Mesodermal cell (in vitro differentiated cells): ENCODE results near the gene APBA2.

Experiments used
- H3K27ac ChIP-seq: 2 replicates; pipeline ENCODE4 v1.7.0; 2013; ENCODE audit warnings: mild to moderate bottlenecking, low read depth, low read length, moderate library complexity; ENCODE audit not compliant: severe bottlenecking
- H3K36me3 ChIP-seq: 2 replicates; pipeline ENCODE4 v1.7.1; 2013; ENCODE audit warnings: mild to moderate bottlenecking, low read length, moderate library complexity; ENCODE audit not compliant: control insufficient read depth, insufficient read depth
- H3K4me1 ChIP-seq: one replicate; pipeline ENCODE4 v1.7.1; 2013; ENCODE audit warnings: mild to moderate bottlenecking, low read length; ENCODE audit not compliant: insufficient read depth, control insufficient read depth, poor library complexity, severe bottlenecking
- H3K4me3 ChIP-seq: 2 replicates; pipeline ENCODE4 v1.7.0; 2013; ENCODE audit warnings: low read length, control low read depth, mild to moderate bottlenecking; ENCODE audit not compliant: insufficient read depth, poor library complexity, severe bottlenecking; ENCODE audit errors: extremely low read depth
- H3K9me3 ChIP-seq: 2 replicates; pipeline ENCODE4 v1.7.1; 2013; ENCODE audit warnings: mild to moderate bottlenecking, low read length, moderate library complexity; ENCODE audit not compliant: control insufficient read depth
- WGBS, 2 experiments: methylation state at CpG; one replicate each; pipeline ENCODE4 v1.1.5; 2013; ENCODE audit warnings: missing lambda C conversion rate in 2 of 2; ENCODE audit not compliant: insufficient coverage in 2 of 2; 5-methylcytosine and 5-hydroxymethylcytosine counted together

The APBA2 gene

DNA sequence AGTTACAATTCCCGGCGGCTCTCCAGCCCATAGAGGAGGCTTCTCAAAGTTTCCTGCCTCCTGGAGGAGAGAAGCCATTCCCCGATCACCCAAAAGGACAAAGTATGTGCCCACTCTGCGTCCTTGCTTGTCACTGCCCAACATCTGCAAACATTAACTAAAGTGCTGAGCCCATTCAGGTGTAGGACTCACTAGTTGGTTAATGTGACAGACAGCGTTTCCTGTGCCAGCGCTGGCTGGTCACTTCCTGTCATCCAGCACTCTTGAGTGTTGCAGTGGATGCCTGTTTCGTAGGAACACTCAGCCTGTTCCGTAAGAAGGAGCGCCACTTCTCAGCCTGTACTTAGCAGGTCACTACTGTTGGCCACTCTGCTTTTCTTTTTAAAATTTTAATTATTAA, 100.3 kb downstream of the APBA2 start:
- no peak overlapping the region for H3K27ac ChIP-seq

GRCh38 chr15:28986726-28987125, 101.0 kb downstream of the APBA2 start:
- H3K9me3 ChIP-seq, result peaks cover 4% of the 10 kb centered on the region
- 90 to 100% methylated on average over 1 to 2 of the region's 2 CpGs for WGBS, 2 experiments
- peaks cover 12% of the 10 kb centered on the region for H3K4me1 ChIP-seq
- H3K4me3 ChIP-seq, result no peak overlapping the region
- H3K36me3 ChIP-seq, result no peaks in the 10 kb centered on the region
- H3K27ac ChIP-seq, result no peak overlapping the region

More for the DNA sequence above, 100.3 kb downstream of the APBA2 start:
- Histone ChIP-seq H3K9me3 (peaks cover 4% of the 10 kb centered on the region), H3K4me3 (no peak overlapping the region), H3K4me1 (peaks cover 12% of the 10 kb centered on the region), H3K36me3 (no peaks in the 10 kb centered on the region)
- 96 to 97% methylated on average over 7 of the region's 9 CpGs for WGBS, 2 experiments

DNA sequence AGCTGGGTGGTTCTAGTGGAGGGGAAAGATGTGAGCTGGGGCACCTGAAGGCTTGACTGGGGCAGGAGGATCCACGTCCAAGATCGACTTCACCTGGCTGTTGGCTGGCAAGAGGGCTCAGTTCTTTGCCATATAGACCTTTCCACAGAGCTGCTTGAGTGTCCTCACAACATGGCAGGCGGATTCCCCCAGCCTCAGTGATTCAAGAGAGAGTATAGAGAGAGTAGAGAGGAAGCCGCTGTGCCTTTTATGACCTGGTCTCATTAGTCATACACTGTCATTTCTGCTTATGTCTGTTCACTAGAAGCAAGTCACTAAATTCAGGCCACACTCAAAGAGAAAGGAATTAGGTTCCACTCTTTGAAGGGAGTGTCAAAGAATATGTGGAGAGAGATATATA, 101.6 kb downstream of the APBA2 start:
- no peak overlapping the region for H3K27ac ChIP-seq
- H3K36me3 ChIP-seq, result no peaks in the 10 kb centered on the region
- peaks cover 16% of the 10 kb centered on the region for H3K4me1 ChIP-seq
- 76 to 100% methylated on average over 2 of the region's 4 CpGs for WGBS, 2 experiments
- H3K9me3 ChIP-seq, result peaks cover 4% of the 10 kb centered on the region
- H3K4me3 ChIP-seq, result no peak overlapping the region

- WGBS, 2 experiments, result 79 to 84% methylated on average over 15 of the region's 15 CpGs
- H3K27ac ChIP-seq, result no peak overlapping the region
- no peaks in the 10 kb centered on the region for H3K36me3 ChIP-seq
- peaks cover 29% of the 10 kb centered on the region for H3K4me1 ChIP-seq
- H3K4me3 ChIP-seq, result no peak overlapping the region
- peaks cover 4% of the 10 kb centered on the region for H3K9me3 ChIP-seq
Measured at GRCh38 chr15:28989239-28989830, 103.6 kb downstream of the APBA2 start.

DNA sequence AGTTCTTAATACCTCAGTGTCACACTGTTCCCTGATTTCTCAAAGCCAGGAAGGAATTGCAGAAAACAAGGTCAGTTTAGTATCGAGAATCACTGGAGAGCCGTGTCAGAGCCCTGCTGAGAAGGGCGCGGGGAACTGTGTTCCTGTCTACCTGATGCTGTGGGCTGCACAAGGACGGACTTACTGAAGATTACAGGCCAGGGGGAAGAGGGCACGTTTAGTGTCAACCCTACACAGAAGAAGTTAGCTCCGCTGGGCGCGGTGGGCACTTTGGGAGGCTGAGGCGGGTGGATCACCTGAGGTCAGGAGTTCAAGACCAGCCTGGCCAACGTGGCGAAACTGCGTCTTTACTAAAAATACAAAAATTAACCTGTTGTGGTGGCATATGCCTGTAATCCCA, 104.1 kb downstream of the APBA2 start:
- WGBS, 2 experiments, result 91 to 94% methylated on average over 9 to 11 of the region's 13 CpGs
- Histone ChIP-seq H3K4me3 (no peak overlapping the region), H3K9me3 (peaks cover 4% of the 10 kb centered on the region), H3K36me3 (no peaks in the 10 kb centered on the region), H3K27ac (no peak overlapping the region), H3K4me1 (peaks cover 31% of the 10 kb centered on the region)

GRCh38 chr15:28990390-28990789, 104.6 kb downstream of the APBA2 start:
- peaks cover 29% of the 10 kb centered on the region for H3K4me1 ChIP-seq
- H3K9me3 ChIP-seq, result peaks cover 4% of the 10 kb centered on the region
- no peak overlapping the region for H3K27ac ChIP-seq
- no peak overlapping the region for H3K4me3 ChIP-seq
- WGBS, 2 experiments, result 100% methylated on average over 1 of the region's 2 CpGs; no CpG with 5 or more reads in 1 of the 2 experiments
- H3K36me3 ChIP-seq, result no peaks in the 10 kb centered on the region

- H3K27ac ChIP-seq, result no peak overlapping the region
- H3K4me3 ChIP-seq, result no peak overlapping the region
- H3K36me3 ChIP-seq, result no peaks in the 10 kb centered on the region
- peaks cover 20% of the 10 kb centered on the region for H3K4me1 ChIP-seq
- 91 to 95% methylated on average over 19 of the region's 21 CpGs for WGBS, 2 experiments
- H3K9me3 ChIP-seq, result peaks cover 4% of the 10 kb centered on the region
Measured at GRCh38 chr15:28991236-28992171, 105.7 kb downstream of the APBA2 start.

GRCh38 chr15:28992336-28992864, 106.6 kb downstream of the APBA2 start:
- H3K9me3 ChIP-seq, result no peaks in the 10 kb centered on the region
- peak overlapping the region; percentile 29 for H3K27ac ChIP-seq
- H3K4me3 ChIP-seq, result no peak overlapping the region
- H3K4me1 ChIP-seq, result peaks cover 20% of the 10 kb centered on the region
- WGBS, 2 experiments, result 90 to 93% methylated on average over 6 of the region's 6 CpGs
- H3K36me3 ChIP-seq, result no peaks in the 10 kb centered on the region

GRCh38 chr15:28993051-28993719, 107.4 kb downstream of the APBA2 start:
- Histone ChIP-seq H3K9me3 (no peaks in the 10 kb centered on the region), H3K4me3 (no peak overlapping the region), H3K27ac (peak overlapping the region; percentile 32), H3K4me1 (peaks cover 20% of the 10 kb centered on the region), H3K36me3 (no peaks in the 10 kb centered on the region)
- WGBS, 2 experiments, result 78 to 80% methylated on average over 8 to 12 of the region's 12 CpGs

DNA sequence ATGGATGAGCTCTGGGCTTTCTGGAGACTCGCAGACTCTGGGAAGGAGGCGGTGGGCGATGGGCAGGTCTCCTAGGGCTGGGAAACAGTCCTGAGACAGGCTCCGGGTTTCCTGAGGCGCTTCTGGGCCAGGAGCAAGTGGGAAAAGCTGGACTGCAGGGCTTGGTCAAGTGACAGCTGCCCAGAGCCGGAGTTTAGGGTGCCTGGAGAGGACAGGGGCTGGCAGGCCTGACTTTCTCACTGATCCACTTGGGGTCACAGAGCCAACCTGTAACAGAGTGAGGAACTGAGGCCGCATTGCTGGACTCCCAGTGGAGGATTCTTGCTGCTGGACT, 107.9 kb downstream of the APBA2 start:
- 95 to 100% methylated on average over 6 to 7 of the region's 7 CpGs for WGBS, 2 experiments
- no peaks in the 10 kb centered on the region for H3K9me3 ChIP-seq
- H3K4me3 ChIP-seq, result no peak overlapping the region
- H3K36me3 ChIP-seq, result peaks cover 2% of the 10 kb centered on the region
- peaks cover 20% of the 10 kb centered on the region for H3K4me1 ChIP-seq
- peak overlapping the region; percentile 32 for H3K27ac ChIP-seq
